MM.1S (cell line): ENCODE results near the gene COPS9.

Experiments
- DNase-seq: peaks from one replicate; pipeline ENCODE4 v3.0.0-alpha.2; 2015
- H2AFZ ChIP-seq: fragments of 300-600 bp; sonication (generic); 2 replicates; pipeline ENCODE4 v1.6.0; 2016; ENCODE audit warnings: antibody characterized with exemption, low read length
- H3F3A ChIP-seq: fragments of 300-600 bp; sonication (generic); 2 replicates; pipeline ENCODE4 v1.6.1; 2016; ENCODE audit warnings: mild to moderate bottlenecking, antibody characterized with exemption, low read length, moderate library complexity, mixed read lengths; ENCODE audit not compliant: insufficient read depth
- H3K27ac ChIP-seq: fragments of 300-600 bp; sonication (generic); 2 replicates; pipeline ENCODE4 v1.5.1; 2016; ENCODE audit warnings: mild to moderate bottlenecking, low read length
- H3K27me3 ChIP-seq: fragments of 300-600 bp; sonication (generic); replicated peaks from 2 replicates; pipeline ENCODE4 v1.6.0; 2016; ENCODE audit warnings: low read length; ENCODE audit not compliant: insufficient read depth
- H3K36me3 ChIP-seq: fragments of 300-600 bp; sonication (generic); replicated peaks from 2 replicates; pipeline ENCODE4 v1.6.1; 2016; ENCODE audit warnings: mild to moderate bottlenecking, low read length, mixed read lengths; ENCODE audit not compliant: insufficient read depth
- H3K4me1 ChIP-seq: fragments of 300-600 bp; sonication (generic); 2 replicates; pipeline ENCODE4 v1.6.1; 2016; ENCODE audit warnings: low read length, mixed read lengths
- H3K4me2 ChIP-seq: fragments of 300-600 bp; sonication (generic); 2 replicates; pipeline ENCODE4 v1.6.0; 2016; ENCODE audit warnings: low read depth, low read length
- H3K4me3 ChIP-seq: fragments of 300-600 bp; sonication (generic); 2 replicates; pipeline ENCODE4 v1.5.1; 2016; ENCODE audit warnings: low read length, mixed read lengths
- H3K79me2 ChIP-seq: fragments of 300-600 bp; sonication (generic); 2 replicates; pipeline ENCODE4 v1.6.1; 2016; ENCODE audit warnings: mixed run types, low read length, mixed read lengths
- H3K9ac ChIP-seq: fragments of 300-600 bp; sonication (generic); 2 replicates; pipeline ENCODE4 v1.6.1; 2016; ENCODE audit warnings: low read length, mixed read lengths
- H3K9me2 ChIP-seq: fragments of 300-600 bp; sonication (generic); replicated peaks from 2 replicates; pipeline ENCODE4 v1.6.1; 2016; ENCODE audit warnings: mild to moderate bottlenecking, low read length, mixed read lengths; ENCODE audit not compliant: insufficient read depth
- H3K9me3 ChIP-seq: fragments of 300-600 bp; sonication (generic); replicated peaks from 2 replicates; pipeline ENCODE4 v1.6.1; 2016; ENCODE audit warnings: mild to moderate bottlenecking, low read length, mixed read lengths; ENCODE audit not compliant: insufficient read depth
- H4K20me1 ChIP-seq: fragments of 300-600 bp; sonication (generic); 2 replicates; pipeline ENCODE4 v1.6.1; 2016; ENCODE audit warnings: mild to moderate bottlenecking, low read length, moderate library complexity, mixed read lengths; ENCODE audit not compliant: insufficient read depth
- EZH2 ChIP-seq: fragments of 300-600 bp; sonication (generic); optimal IDR thresholded peaks from 2 replicates; pipeline ENCODE3; 2017; ENCODE audit warnings: low read depth, mild to moderate bottlenecking, antibody characterized with exemption, low read length, mixed read lengths
- EZH2phosphoT487 ChIP-seq: fragments of 300-600 bp; sonication (generic); IDR thresholded peaks from 2 replicates; pipeline ENCODE4 v1.6.1; 2018; ENCODE audit warnings: antibody characterized with exemption, low read length
- TF ChIP-seq, protein P1 (sequence below): fragments of 300-600 bp; sonication (generic); IDR thresholded peaks from 2 replicates; pipeline ENCODE4 v1.5.1; 2016; ENCODE audit warnings: antibody characterized with exemption, low read length, mixed read lengths

Gene COPS9

DNA sequence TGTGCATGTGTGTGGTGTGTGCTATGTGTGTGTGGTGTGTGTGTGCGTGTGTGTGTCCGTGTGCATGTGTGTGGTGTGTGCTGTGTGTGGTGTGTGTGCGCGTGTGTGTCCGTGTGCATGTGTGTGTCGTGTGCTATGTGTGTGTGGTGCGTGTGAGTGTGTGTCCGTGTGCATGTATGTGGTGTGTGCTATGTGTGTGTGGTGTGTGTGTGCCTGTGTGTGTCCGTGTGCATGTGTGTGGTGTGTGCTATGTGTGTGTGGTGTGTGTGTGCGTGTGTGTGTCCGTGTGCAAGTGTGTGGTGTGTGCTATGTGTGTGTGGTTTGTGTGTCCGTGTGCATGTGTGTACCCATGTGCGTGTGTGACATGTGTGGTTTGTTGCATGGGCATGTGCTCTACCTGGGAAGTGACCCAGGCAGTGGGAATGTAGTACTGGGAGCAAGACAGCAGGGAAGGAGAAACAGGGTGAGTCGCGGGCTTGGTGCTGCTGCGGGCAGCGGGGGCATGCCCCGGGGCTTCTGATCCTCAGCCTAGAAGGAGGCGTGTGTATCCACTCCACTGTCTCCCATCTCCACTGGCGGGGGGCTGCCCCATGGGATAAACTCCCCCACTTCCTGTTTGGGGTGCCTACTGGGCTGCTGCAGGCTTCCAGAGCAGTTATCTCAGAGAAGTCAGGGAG, 11.9 kb upstream of the COPS9 start:
- H3K4me1 ChIP-seq = no peaks in the 10 kb centered on the region
- peaks cover 35% of the 10 kb centered on the region for H3K27me3 ChIP-seq
- H3K79me2 ChIP-seq = no peaks in the 10 kb centered on the region
- TF ChIP-seq EZH2phosphoT487 (no peak), EZH2 (no peak)
- TF ChIP-seq, protein P1, sequence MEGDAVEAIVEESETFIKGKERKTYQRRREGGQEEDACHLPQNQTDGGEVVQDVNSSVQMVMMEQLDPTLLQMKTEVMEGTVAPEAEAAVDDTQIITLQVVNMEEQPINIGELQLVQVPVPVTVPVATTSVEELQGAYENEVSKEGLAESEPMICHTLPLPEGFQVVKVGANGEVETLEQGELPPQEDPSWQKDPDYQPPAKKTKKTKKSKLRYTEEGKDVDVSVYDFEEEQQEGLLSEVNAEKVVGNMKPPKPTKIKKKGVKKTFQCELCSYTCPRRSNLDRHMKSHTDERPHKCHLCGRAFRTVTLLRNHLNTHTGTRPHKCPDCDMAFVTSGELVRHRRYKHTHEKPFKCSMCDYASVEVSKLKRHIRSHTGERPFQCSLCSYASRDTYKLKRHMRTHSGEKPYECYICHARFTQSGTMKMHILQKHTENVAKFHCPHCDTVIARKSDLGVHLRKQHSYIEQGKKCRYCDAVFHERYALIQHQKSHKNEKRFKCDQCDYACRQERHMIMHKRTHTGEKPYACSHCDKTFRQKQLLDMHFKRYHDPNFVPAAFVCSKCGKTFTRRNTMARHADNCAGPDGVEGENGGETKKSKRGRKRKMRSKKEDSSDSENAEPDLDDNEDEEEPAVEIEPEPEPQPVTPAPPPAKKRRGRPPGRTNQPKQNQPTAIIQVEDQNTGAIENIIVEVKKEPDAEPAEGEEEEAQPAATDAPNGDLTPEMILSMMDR = no peak
- no peak for DNase-seq
- no peak overlapping the region for H2AFZ ChIP-seq
- H3F3A ChIP-seq = no peaks in the 10 kb centered on the region
- H3K36me3 ChIP-seq = no peaks in the 10 kb centered on the region
- H3K9me2 ChIP-seq = no peaks in the 10 kb centered on the region
- no peak overlapping the region for H3K4me2 ChIP-seq
- H4K20me1 ChIP-seq = no peaks in the 10 kb centered on the region
- no peaks in the 10 kb centered on the region for H3K9me3 ChIP-seq
- no peak overlapping the region for H3K27ac ChIP-seq
- no peak overlapping the region for H3K9ac ChIP-seq
- no peak overlapping the region for H3K4me3 ChIP-seq

DNA sequence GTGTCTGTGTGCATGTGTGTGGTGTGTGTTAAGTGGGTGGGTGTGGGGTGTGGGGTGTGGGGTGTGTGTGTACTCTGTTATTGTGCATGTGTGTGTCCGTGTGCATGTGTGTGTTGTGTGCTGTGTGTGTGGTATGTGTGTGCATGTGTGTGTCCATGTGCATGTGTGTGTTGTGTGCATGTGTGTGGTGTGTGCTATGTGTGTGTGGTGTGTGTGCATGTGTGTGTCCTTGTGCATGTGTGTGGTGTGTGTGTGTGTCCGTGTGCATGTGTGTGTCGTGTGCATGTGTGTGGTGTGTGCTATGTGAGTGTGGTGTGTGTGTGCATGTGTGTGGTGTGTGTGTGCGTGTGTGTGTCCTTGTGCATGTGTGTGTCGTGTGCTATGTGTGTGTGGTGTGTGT, 11.3 kb upstream of the COPS9 start:
- H3K9ac ChIP-seq = no peak overlapping the region
- H3K9me2 ChIP-seq = no peaks in the 10 kb centered on the region
- H3K4me2 ChIP-seq = no peak overlapping the region
- H3F3A ChIP-seq = no peaks in the 10 kb centered on the region
- H3K4me3 ChIP-seq = no peak overlapping the region
- H4K20me1 ChIP-seq = no peaks in the 10 kb centered on the region
- no peak for DNase-seq
- TF ChIP-seq EZH2 (no peak), EZH2phosphoT487 (no peak)
- TF ChIP-seq, protein P1 = no peak
- no peak overlapping the region for H3K27ac ChIP-seq
- H3K27me3 ChIP-seq = peaks cover 32% of the 10 kb centered on the region
- no peaks in the 10 kb centered on the region for H3K9me3 ChIP-seq
- no peaks in the 10 kb centered on the region for H3K36me3 ChIP-seq
- H3K79me2 ChIP-seq = no peaks in the 10 kb centered on the region
- no peaks in the 10 kb centered on the region for H3K4me1 ChIP-seq
- H2AFZ ChIP-seq = no peak overlapping the region

DNA sequence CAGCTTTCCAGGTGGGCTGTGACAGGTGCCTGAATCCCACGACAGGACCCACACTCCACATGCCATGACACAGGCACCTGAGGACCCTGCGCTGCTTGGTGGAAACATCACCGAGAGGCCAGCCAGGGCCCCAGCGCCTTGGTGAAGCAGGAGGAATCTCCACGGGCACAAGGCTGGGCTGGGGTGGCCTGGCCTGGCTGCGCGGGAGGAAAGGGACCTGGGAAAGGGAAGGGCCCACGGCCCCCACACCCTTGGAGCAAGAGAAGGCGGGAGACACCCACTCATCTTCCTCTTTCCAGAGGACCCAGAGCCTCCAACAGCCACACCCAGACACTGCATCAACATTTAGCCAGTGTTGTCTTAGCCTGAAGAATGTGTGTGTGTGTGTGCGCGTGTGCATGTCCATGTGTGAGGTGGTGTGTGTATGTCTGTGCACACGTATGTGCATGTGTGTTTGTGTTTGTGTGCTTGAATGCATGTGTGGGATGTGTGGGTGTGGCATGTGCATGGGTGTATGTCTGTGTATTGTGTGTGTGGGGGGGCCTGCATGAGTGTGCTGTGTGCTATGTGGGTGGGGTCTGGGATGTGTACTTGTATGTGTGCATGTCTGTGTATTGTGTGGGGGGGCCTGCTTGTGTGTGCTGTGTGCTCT, 10.6 kb upstream of the COPS9 start:
- no peaks in the 10 kb centered on the region for H3K4me1 ChIP-seq
- no peak overlapping the region for H3K9ac ChIP-seq
- no peak overlapping the region for H2AFZ ChIP-seq
- H3K79me2 ChIP-seq = no peaks in the 10 kb centered on the region
- no peak for DNase-seq
- no peak overlapping the region for H3K4me3 ChIP-seq
- no peaks in the 10 kb centered on the region for H3F3A ChIP-seq
- H3K9me2 ChIP-seq = no peaks in the 10 kb centered on the region
- no peaks in the 10 kb centered on the region for H3K36me3 ChIP-seq
- no peak overlapping the region for H3K4me2 ChIP-seq
- peaks cover 32% of the 10 kb centered on the region for H3K27me3 ChIP-seq
- no peaks in the 10 kb centered on the region for H4K20me1 ChIP-seq
- TF ChIP-seq EZH2phosphoT487 = no peak
- TF ChIP-seq, protein P1 = no peak
- no peak for TF ChIP-seq EZH2
- H3K27ac ChIP-seq = no peak overlapping the region
- H3K9me3 ChIP-seq = no peaks in the 10 kb centered on the region
